Cardiac septum (tissue), 1 donor: ENCODE measurements around the gene CRELD2. TPM values are rescaled to one million over a fixed set of nuclear protein-coding genes. Genes with fewer than 3 reads are reported as not detected.

Experiments
- DNase-seq: peaks from one replicate; pipeline ENCODE4 v3.0.0-alpha.2; 2020; ENCODE audit warnings: low spot score
- intact Hi-C: fragments of 100-400 bp; cut with DNase I; formaldehyde crosslinking; loops from one replicate; pipeline ENCODE4 v1.14.0; 2022
- total RNA-seq: library from RNA; stranded (reverse); fragmentation: NEBNext Ultra II Directional; extraction: Animal tissue kit (Norgen Biotek cat#: 25700); gene quantifications from one replicate; pipeline ENCODE4 v1.2.1, GENCODE V29; 2021
- donor health status: DM: no; HTN: no; CAD: no.

The CRELD2 gene
- total RNA-seq, 1 donor from 2014 or later = 32.9 TPM

DNA sequence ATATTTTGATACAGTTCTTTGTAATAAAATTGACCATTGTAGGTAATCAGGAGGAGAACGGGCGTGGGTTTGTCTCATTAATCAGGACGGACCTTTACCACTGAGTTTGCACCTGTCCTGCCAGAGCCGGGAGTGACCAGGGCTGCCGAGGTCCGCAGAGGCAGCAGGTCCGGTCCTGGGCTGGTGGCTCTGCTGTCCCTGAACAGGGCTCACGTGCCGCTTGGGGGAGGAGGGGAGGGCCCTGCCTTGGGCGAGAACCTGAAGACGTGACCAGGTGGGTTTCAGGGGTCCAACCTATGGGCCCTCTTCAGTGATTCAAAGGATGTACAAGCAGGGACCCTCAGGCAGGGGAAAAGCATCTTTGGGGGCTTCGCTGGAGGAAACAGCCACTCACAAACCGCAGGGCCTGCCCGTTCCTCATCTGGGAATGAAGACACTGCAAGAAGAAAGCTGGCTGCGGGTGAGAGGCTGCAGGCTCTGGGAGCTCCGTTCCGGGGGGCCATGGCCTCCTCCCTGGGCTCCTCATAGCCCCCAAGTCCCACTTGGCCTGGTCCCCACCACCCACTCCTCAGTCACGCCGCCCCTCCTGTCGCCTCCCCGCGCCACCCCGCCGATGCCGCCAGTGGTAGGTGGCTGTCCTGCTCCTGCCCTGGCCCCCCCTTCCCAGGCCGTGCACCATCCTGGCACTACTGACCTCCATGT is 9.2 kb downstream of the CRELD2 start:
- intact Hi-C loops = no loop called here
- DNase-seq = no peak

DNA sequence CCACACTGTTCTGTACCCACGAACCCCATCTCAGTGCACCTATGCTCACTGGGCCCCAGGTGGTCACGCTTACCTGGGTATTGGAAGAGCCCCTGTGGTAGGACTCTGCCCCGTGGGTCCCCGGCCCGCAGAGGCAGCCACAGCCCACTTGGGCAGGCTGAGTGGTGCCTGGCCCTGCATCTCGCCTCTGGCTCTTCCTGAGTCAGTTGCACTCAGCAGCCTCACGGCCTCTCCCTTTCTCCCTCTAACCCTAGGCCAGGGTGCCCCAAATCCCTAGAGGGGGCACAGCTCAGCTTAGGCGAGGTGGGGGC is 9.7 kb downstream of the CRELD2 start:
- no peak for DNase-seq
- intact Hi-C loops = no loop called here

DNA sequence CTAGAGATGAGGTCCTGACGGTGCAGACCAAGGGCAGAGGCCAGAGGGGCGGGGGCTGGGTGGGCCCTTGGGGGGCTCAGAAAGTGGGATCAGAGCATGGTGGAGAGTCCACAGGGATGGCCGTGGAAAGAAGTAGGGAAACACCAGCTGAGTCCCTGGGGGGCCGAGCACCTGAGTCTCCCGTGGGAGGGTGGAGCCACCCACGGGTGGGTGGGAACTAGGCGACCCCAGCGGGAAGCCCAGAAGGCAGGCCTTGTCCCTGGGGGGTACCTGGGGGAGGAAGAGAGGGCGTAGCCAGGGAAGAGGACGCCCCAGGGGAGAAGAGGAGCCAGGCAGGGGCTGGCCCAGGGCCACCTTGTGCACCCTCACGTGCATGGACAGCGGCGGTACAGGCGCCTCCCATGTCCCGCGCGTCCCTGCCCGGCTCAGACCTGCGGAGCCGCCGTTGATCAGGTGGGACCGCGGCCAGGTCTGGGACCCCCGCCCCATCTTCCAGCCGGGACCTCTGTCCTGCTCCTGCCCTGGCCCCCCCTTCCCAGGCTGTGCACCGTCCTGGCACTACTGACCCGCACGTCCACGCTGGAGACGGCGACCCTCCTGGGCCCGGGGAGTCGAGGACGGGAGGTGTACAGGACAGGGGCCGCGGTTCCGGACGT is 10.2 kb downstream of the CRELD2 start:
- no peak for DNase-seq
- intact Hi-C loops = loop anchor here (1.0 kb wide), 1 partner anchor 102 kb away; no protein-coding TSS in a partner anchor

DNA sequence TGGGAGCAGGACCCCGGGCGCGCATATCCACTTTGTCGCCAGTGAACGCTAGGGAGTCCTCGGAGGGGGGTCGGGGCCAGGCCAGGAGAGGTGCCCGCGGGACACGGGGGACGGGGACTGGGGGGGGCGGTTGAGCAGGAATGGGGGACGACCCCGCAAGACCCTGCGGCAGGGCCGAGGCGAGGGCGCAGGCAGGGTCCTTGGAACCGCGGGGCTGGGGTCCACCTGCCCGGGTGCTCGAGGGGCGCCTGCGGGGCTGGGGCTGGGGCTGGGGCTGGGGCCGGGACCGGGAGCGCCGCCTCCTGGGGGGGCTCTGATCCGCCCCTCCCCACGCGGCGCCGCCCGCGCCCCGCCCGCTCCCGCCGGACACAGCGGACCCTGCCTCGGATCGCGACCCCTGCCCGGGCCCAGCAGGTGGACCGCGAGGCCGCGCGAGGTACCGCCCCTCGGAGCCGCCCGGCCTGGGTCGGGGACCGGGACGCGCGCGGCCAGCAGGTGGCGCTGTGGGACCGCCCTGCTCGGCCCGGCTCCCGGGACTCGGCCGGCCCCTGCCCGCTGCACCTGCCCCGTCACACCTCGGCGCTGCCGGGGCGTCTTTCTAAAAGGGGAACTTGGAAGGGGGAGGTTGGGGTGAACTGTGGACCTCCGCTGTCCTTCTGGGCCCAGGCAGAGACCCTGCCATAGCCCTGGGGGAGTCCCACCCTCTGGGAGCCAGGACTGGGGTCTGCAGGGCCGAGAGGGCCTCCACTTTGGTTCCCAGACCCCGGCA is 11.0 kb downstream of the CRELD2 start:
- intact Hi-C loops = loop anchor here (1.0 kb wide), 1 partner anchor 101 kb away; no protein-coding TSS in a partner anchor
- peak; percentile 84 for DNase-seq

DNA sequence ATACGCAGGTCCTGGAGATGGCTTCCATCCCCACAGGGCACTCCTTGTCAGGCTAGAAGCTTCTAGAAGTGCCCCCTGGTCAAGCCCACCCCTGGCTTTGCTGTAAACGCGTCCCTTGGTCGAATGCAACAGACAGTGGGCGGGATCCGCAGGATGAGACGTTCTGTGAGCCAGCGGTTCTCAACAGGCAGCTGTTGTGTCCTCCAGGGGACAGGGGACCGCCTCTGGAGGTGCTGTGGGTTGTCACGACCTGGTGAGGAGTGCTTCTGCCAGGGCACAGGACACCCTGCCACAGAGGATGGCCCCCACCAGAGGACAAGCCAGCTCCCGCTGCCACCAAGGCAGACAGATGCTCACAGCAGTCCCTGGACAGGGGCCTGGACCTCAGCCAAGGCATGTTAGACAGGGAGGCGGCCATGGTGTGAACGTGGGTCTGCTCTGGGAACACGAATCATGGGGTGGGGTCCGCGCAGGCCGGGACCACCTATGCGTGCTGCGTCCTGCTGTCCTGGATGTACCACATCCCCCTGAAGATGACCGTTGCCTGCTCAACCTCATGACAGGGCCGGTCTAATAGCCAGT is 11.7 kb downstream of the CRELD2 start:
- DNase-seq = no peak
- intact Hi-C loops = loop anchor here (1.0 to 10.0 kb wide), 4 partner anchors 62 to 275 kb away; partner anchors contain the start of gene SELENOO

DNA sequence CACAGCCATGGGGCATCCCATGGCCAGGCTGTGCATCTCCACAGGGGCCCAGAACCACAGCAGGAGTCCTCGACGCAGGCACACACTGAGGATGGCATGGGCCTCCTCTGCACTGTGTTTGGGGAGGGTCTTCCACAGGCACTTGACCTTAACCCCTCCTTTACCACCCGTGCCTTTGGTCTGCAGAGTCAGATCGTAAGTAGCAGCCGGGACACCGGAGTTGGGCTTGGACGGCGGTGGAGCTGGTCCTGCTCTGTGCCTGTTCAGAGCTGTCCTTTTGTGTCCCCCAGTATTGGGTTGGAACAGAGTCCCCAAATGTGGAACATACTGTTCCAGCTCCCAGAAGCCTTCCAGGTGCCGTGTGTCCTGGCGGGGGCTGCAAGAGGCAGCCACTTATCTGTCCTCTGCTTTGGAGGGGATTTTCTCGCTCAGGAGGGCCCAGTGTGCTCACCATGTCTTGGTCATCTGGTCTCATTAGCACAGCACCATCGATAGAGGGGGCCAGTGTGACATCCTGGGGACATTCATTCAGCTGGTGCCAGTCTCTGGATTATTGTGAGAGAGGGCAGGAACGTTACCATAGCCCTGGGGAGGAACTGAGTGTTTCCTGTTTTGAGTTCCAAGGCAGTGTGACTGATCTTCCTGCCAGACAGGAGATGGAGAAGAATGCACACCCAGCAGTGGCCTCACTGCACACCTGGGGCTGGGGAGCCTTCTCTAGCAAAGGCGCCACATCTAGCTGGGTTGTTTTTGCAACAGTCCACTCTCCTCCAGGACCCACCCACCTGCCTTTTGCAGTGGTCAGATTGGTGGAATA is 12.4 kb downstream of the CRELD2 start:
- DNase-seq = peak; percentile 87
- intact Hi-C loops = loop anchor here (5.0 to 10.0 kb wide), 3 partner anchors 61 to 274 kb away; partner anchors contain the start of gene SELENOO

DNA sequence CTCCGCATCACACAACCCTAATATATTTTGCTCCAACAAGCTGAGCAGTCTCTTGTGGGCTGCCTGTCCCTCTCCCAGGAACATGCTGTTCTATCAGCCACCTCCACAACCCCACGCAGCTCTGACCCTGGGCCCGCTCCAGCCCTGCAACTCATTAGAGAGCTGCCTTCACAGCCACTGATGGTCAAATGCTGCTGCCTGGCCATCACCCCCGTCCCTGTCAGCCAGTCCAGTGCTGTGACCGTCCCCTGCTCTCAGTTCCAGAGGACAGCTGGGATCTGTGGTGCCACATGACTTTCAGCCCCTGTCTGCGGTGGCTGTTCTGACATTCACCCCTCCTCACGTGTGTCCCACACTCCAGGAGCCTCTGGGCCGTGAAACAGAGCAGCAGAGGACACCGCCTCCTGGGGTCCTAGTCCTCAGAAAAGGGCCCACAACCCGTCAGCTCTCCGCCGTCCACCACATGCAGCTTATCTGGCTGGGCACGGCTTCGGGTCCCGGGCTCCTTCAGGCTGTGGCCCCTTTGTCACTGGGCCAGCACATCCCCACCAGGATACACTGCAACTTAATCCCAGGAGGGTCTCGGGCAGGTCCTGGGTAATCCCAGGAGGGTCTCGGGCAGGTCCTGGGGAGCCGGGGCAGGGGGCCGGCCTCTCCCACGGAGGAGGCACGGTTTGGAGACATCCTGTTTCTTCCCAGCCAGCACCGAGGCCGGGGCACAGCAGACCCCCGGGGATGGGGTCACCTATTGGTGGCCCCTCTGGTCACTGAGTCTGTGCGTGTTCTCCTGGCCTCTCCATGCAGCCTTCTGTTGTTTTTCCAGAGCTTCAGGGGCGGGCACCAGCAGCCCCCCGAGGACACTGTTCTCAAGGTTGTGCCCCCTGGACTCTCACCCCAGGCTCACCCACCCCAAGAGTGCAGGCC is 15.1 kb downstream of the CRELD2 start:
- intact Hi-C loops = loop anchor here (5.0 to 10.0 kb wide), 3 partner anchors 59 to 271 kb away; partner anchors contain the start of gene SELENOO

DNA sequence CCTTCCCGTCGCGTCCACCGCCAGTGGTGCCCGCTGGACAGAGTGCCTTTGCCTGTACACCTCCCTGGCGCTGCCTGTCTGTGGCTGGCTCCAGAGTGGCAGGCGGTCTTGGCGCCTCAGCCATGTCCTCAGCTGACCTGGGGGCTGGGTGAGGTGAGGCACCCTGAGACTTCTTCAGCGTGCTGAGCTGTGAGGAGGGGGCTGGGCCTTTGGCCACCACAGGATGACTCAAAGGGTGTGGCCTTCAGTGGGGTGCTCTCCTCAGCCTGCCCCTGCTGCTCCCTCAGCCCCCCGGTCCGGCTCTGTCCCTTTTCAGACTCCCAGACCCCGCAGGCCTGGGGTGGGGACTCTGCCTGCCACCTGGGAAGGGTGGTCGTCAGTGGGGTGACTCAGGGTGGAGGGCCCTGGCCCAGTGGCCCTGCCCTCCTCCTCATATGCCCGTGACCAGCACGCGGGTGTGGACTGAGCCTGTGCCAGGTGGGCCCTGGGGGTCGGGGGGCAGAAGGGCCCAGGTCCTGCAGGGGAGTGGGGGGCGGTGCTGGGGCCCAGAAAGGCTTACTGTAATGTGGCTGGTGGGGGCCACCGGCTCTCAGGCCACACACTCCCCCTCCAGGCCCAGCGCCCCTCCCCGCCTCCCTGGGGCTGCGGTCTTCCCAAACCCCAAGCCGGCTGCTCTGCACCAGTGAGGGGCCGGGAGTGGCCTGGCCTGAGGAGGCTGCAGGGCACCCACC is 15.9 kb downstream of the CRELD2 start:
- intact Hi-C loops = loop anchor here (5.0 to 10.0 kb wide), 3 partner anchors 58 to 270 kb away; partner anchors contain the start of gene SELENOO
- peak; percentile 89 for DNase-seq

More for the DNA sequence above, 15.1 kb downstream of the CRELD2 start:
- peak; percentile 78 for DNase-seq

DNA sequence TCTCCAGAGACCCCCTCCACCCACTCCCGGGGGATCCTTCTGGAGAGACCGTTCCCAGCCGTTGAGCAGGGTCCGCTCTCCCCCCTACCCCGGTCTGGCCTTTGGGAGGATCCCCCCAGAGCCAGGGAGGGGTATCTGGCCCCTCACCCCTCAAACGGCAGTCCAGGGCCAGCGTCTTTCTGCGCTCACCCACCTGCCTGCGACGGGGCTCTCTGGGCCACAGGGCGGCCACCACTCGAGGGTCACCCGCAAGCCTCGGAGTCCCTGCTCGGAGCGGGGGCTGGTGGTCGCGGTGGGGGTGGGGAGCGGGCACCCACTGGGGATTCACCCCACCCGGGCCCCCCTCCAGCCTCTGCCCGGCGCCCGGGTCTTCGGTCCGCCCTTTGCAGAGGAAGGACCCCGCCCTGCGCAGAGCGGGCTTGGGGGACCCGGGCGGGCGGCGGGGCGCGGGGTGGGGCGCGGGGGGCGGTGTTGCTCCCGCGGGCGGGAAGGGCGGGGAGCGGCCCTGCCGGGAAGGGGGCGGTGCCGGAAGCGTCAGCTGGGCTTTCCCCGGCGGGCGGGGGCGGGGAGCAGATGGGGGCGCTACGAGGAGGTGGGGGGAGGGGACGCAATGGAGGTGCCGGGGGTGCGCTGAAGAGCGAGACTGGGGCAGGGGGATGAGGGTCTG is 16.6 kb downstream of the CRELD2 start:
- intact Hi-C loops = loop anchor here (5.0 to 10.0 kb wide), 3 partner anchors 57 to 270 kb away; partner anchors contain the start of gene SELENOO
- DNase-seq = peak; percentile 96

DNA sequence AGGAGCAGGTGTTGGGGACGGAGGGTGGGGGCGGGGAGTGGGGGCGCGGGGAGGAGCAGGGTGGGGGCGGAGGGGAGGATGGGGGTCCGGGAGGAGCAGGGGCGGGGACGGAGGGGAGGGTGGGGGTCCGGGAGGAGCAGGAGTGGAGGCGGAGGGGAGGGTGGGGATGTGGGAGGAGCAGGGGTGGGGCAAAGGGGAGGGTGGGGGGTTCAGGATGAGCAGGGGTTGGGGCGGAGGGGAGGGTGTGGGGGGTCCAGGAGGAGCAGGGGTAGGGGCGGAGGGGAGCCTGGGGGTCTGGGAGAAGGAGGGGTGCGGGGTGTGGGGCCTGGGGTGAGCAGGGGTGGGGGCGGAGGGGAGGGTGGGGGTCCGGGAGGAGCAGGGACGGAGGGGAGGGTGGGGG is 17.1 kb downstream of the CRELD2 start:
- intact Hi-C loops = loop anchor here (10.0 kb wide), 1 partner anchor 269 kb away; the partner anchor contains the start of gene SELENOO
- DNase-seq = no peak

DNA sequence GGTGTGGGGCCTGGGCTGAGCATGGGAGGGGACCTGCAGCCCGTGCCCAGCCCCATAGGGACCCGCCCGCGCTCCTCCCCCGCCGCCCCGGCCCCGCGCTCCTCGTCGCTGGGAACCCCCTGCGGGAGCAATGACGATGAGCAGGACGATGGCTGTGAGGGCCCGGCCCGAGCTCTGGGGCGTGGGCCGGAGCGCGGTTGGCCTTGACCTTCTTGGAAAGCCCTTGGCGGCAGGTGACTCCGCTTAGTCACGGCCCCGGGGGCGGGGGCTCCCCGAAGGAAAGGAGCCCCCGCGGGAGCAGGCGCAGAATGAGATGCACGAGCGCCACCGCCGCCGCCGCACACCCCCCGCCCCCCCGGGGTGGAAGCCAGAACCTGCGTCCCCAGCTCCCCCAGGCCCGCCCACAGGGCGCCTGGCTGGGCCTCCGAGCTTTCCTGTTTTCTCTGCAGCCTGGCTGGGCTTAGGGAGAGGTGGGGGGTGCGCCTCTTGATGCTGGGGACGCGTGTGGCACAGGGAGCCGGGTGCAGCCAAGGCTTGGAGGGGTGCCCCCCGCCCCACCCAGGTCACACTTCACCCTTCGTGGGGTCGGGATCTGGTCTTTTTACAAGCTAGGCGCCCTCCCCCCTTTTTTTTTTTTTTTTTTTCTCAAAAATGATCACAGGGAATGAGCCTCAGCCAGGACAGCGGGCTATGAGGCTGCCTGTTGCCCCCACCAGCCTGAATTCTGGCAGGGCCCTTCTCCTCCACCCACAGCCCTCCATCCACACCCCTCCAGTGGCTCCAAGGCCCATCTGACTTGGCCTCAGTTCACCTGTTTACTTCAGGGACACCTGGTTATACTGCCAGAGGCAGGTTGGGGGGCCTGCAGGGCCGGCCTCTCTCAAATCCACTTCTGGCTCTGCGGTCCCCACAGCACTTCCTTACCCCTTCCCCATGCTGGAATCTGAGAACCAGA is 17.9 kb downstream of the CRELD2 start:
- intact Hi-C loops = loop anchor here (2.0 to 10.0 kb wide), 3 partner anchors 25 to 269 kb away; partner anchors contain the start of genes PIM3 and SELENOO
- peak; percentile 98 for DNase-seq

DNA sequence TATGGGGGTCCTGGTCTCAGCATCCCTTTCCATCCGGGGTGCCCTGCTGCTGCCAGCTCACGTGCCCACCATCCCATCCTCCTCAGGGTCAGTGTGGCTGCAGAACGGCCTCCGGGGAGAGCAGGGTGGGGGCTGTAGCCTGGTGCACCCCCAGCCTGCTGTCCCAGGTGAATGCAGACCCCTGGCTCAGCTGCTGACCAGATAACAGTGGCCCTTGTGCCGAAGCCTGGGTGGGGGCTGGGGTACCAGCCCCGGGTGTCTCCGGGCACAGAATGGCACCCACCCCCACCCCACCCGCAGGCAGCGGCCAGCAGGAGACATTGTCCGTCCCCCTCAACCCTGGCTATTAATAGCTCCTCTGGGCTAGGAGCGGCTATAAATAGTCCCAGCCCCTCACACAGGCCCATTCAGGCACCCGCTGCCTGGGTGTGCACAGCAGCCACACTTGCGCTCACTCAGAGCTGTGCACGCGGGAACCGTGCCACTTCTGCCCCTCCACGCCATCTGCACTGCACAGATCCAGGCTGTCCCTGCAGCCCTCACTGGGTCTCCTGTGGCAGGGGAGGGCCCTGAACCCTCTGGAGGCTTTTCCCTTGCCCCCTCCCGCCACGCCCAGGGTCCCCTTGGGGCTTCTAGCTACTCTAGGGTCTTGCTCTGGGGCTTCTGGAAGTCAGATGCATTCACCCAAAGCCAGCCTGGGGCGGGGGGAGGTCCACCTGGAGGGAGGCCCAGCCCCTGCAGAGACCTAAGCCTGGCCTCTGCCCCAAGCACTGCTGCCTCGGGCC is 18.7 kb downstream of the CRELD2 start:
- intact Hi-C loops = loop anchor here (2.0 to 10.0 kb wide), 3 partner anchors 24 to 268 kb away; partner anchors contain the start of genes PIM3 and SELENOO
- DNase-seq = peak; percentile 82

DNA sequence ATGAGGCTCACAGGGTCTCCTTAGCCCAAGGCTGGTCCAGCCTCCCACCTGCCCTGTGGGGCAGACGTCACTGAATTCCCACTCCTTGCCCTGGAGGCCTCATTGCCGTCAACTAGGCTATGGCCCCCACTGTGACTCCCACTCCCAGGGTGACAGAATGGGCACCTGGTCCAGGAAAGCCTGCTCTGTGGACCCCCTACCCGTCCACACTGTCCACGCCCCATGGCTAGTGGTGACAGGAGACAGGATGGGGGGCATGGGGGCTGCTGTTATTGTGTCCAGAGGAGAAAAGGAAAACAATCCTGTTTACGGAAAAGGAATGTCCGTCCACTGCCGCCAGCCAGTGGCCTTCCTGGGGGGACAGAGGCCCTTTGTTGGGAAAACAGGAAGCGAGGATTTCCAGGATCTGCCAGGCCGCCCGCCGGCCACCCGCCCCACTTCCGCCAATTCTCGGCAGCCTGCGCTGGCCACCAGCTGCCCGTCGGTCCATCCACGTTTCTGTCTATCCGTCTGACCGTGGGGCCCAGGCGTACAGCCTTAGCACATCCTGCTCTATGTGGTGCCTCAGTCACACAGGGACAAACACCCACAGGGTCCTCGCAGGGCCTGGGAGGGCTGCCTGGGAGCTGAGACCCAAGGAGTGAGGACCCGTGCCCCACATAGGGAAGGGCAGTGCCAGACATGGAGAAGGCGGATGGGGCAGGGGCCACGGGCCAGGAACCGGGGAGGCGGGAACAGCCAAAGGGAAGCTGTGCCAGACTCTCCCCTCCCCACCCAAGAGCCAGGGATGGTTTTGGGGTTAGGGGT is 19.5 kb downstream of the CRELD2 start:
- intact Hi-C loops = loop anchor here (2.0 to 10.0 kb wide), 3 partner anchors 23 to 267 kb away; partner anchors contain the start of genes PIM3 and SELENOO

More for the DNA sequence above, 19.5 kb downstream of the CRELD2 start:
- peak; percentile 71 for DNase-seq
